RWPE1 (cell line): Measurements from ENCODE around the gene PLOD2.

ENCODE experiments used
- CTCF ChIA-PET: fragments of 350-600 bp; sonication (Branson Sonifier 250); formaldehyde crosslinking; extraction: SDS; loops from one replicate; lab custom pipeline; 2021; lab: Yijun Ruan, JAX
- POLR2A ChIA-PET: fragments of 400-600 bp; formaldehyde crosslinking; extraction: SDS; loops from one replicate; lab custom pipeline; 2020; ENCODE audit warnings: antibody characterized with exemption; ENCODE audit not compliant: low non-redundant PET; lab: Yijun Ruan, JAX
- DNase-seq: peaks from one replicate; pipeline ENCODE4 v3.0.0; 2012; ENCODE audit warnings: low spot score
- H3K27ac ChIP-seq: fragments of 450-650 bp; 2 replicates; pipeline ENCODE4 v1.5.1; 2017
- TF ChIP-seq, protein P1 (sequence below): fragments of 450-650 bp; conservative IDR thresholded peaks from 2 replicates; pipeline ENCODE4 v1.5.1; 2017; ENCODE audit warnings: low read depth, mild to moderate bottlenecking

PLOD2 gene

DNA sequence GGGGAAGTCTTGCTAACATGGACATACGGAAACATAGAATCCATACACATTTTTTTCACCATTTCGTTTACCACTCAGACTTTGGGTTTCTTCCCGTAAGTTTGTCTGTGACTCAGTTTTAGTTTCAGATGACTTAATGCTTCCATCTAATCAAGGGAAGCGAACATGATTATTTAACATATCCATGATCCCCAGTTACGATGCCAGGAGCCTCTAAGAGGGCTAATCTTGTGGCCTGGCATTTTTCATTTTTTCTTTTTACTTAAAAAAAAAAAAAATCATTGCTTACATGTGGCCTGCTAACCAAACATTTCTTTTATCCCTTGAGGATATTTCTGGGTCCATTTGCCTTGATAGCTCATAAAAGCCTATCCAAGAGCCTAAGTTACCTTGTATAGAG lies 20.2 kb upstream of the PLOD2 start:
- TF ChIP-seq, protein P1, sequence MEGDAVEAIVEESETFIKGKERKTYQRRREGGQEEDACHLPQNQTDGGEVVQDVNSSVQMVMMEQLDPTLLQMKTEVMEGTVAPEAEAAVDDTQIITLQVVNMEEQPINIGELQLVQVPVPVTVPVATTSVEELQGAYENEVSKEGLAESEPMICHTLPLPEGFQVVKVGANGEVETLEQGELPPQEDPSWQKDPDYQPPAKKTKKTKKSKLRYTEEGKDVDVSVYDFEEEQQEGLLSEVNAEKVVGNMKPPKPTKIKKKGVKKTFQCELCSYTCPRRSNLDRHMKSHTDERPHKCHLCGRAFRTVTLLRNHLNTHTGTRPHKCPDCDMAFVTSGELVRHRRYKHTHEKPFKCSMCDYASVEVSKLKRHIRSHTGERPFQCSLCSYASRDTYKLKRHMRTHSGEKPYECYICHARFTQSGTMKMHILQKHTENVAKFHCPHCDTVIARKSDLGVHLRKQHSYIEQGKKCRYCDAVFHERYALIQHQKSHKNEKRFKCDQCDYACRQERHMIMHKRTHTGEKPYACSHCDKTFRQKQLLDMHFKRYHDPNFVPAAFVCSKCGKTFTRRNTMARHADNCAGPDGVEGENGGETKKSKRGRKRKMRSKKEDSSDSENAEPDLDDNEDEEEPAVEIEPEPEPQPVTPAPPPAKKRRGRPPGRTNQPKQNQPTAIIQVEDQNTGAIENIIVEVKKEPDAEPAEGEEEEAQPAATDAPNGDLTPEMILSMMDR = no peak
- ChIA-PET POLR2A (no interaction called here), CTCF (no interaction called here)
- no peak overlapping the region for H3K27ac ChIP-seq
- DNase-seq = no peak

DNA sequence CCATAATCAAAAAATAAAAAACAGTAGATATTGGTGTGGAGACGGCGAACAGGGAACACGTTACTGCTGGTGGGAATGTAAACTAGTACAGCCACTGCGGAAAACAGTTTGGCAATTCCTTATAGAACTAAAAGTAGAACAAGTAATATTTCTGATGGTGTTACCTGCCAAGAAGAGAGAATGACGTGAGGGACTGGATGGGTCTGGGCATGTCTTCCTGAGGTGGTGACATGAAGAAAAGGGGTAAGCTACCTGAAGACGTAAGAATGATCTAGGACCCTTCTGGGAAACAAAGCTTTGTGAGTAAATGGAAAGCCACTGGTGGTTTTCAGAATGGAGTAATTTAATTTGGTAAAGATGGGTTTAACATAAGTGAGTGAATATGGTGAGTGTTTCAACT lies 19.4 kb upstream of the PLOD2 start:
- no peak overlapping the region for H3K27ac ChIP-seq
- CTCF ChIA-PET = interaction anchor here (0.6 to 0.7 kb wide), 2 partner anchors 17 to 39 kb away, joined by 4 to 5 read pairs; no protein-coding TSS in a partner anchor
- DNase-seq = no peak
- TF ChIP-seq, protein P1 = no peak
- POLR2A ChIA-PET = no interaction called here

DNA sequence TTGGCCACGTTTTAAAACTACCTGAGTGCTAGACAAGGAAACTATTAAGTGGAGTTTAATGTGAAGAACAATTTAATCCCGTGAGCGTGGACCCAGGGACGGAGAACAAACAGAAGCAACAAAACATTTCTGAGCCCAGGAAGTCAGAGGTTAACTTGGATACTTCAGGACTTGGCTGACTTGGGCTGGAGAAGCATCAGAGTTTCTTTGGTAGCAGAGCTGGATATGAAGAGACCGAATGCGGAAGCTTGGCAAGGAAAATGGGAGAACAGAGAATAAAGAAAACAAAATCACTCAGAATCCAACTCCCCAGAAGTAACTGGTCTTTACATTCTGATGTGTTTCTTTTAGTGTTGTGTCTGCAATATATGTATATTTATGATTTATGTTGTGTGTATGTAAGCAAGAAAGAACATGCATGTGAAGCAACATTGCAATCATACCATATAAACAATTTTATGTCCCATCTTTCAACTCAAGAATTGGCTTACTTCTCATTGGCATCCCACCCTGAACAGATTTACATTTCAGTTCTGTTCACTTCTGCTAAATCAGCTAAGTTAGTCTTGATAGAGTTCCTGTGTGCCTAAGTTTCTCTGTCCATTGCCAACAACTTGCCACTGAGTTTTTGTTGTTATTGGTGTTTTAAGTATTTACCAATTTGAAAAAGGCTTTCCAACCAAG lies 17.2 kb upstream of the PLOD2 start:
- DNase-seq = no peak
- TF ChIP-seq, protein P1 = no peak
- ChIA-PET POLR2A (no interaction called here), CTCF (interaction anchor here (1.1 kb wide), 1 partner anchor 113 kb away, joined by 3 read pairs; no protein-coding TSS in a partner anchor)
- no peak overlapping the region for H3K27ac ChIP-seq

DNA sequence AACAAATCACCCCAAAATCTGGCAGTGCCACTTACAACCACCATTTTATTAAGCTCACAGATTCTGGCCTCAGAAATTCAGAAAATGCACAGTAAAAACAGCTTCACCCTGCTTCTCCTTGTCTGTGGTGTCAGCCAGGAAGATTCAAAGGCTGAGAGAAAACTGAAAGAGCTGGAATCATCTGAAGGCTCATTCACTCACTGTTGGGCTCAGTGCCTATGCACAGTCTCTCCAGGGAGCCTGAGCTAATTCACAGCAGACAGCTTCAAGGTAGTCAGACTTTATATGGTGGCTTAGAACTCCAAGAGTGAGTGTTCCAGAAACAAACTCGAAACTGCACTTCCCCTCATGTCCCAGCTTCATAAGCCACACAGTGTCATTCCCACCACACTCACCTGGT lies 16.5 kb upstream of the PLOD2 start:
- CTCF ChIA-PET = interaction anchor here (1.1 kb wide), 1 partner anchor 112 kb away, joined by 3 read pairs; no protein-coding TSS in a partner anchor
- no peak for DNase-seq
- no peak overlapping the region for H3K27ac ChIP-seq
- POLR2A ChIA-PET = no interaction called here
- TF ChIP-seq, protein P1 = no peak

DNA sequence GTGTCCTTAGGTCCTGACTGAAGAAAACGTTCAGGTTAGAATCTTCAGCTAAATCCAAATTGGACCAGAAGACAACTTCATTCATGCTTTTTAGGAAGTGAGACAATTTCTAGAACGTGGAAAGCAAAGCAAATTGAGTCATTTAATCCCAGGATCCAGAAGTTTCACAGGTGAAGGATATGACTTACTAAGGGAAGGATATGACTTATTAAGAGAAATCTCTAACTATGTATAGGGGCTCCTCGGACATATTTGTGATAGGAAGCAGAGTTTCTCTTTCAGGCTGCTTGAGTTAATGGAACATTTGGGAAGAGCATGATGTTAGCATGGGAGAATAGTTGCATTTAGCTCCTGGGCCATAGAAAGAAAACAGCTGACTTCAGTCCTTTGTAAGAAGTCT lies 16.1 kb upstream of the PLOD2 start:
- ChIA-PET POLR2A (no interaction called here), CTCF (interaction anchor here (0.7 to 1.1 kb wide), 2 partner anchors 112 to 1468 kb away, joined by 3 to 4 read pairs; no protein-coding TSS in a partner anchor)
- no peak for DNase-seq
- TF ChIP-seq, protein P1 = no peak
- H3K27ac ChIP-seq = no peak overlapping the region

DNA sequence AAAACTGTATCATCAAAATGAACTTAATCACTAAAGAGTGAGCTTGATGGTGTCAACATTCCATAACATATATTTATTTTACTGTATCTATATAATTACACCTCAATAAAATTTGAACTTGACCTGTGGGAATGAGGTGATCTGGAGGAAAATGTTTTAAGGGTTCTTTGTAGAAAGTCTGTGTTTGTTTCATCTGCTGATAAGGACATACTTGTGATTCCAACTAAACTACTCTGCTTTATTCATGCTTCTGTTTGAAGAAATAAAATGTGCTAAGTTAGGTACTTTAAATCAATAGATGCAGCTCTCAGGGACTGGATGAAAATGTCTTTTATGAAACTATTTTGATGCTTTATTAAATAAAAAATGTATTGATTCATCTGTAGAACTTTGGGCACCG lies 11.6 kb upstream of the PLOD2 start:
- no peak overlapping the region for H3K27ac ChIP-seq
- no peak for DNase-seq
- ChIA-PET POLR2A (no interaction called here), CTCF (interaction anchor here (0.6 kb wide), 1 partner anchor 12 kb away, joined by 4 read pairs; no protein-coding TSS in a partner anchor)
- TF ChIP-seq, protein P1 = no peak
